ENCODE measurements around the gene CIAO1.
"Not testable (repeated sequence)": the region's sequence is repeated elsewhere in the genome, so short reads cannot be mapped to it uniquely, and the experiment has no call there.

Gene CIAO1

DNA sequence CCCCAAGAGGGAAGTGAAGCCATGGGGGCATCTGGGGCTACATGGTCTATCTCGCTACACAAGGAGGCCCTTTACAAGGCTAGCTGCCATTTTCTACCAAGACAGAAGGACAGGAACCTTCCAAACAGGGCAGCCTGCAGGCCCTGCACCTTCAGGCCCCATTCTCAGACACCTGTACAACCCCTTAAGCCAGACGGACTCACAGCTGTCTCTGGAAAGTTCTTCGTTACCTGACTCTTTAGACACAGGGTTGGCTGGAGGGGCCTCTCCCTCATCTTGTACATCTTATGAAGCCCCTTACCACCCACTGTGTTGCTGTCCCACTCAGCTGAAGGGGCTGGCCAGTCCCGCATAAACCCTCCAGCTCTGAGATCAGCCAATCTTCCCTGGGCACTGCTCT is 17.4 kb upstream of the CIAO1 start:
- DNase-seq = no peak
- no peak overlapping the region for H3K4me3 ChIP-seq (ENCODE audit: insufficient read depth, low read depth, low read length, poor library complexity, severe bottlenecking)
- no peaks in the 10 kb centered on the region for H3K4me1 ChIP-seq (ENCODE audit: control insufficient read depth, insufficient read depth, low read length, poor library complexity, severe bottlenecking)
- no peaks in the 10 kb centered on the region for H3K9me3 ChIP-seq (ENCODE audit: control insufficient read depth, low read length)
- H3K36me3 ChIP-seq (ENCODE audit: control insufficient read depth, insufficient read depth, low read length) = peaks cover 28% of the 10 kb centered on the region
- H3K27ac ChIP-seq (ENCODE audit: insufficient read depth, low read length, poor library complexity, severe bottlenecking) = no peak overlapping the region
- no peaks in the 10 kb centered on the region for H3K27me3 ChIP-seq (replicated peaks; ENCODE audit: control insufficient read depth, insufficient read depth, low read length, poor library complexity, severe bottlenecking)

DNA sequence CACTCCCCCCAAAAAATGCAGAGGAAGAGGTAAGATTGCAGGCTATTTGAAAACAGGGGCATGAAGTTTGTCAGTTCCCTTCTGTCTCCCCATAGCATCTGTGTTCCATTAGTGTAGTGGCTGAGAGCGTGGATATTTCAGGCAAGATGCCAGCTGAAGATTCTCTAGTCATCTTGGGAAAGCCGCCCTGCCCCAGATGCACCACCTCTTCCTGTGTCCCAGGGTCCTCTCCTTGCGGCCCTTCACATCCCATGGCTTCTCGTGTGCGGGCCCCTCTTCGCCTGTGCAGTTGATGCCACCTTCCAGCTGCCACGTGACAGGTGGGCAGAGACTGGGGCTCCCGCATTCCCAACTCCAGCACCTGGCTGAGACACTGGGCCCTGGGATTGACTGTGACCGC is 16.4 kb upstream of the CIAO1 start:
- DNase-seq = no peak
- no peaks in the 10 kb centered on the region for H3K9me3 ChIP-seq (ENCODE audit: control insufficient read depth, low read length)
- no peaks in the 10 kb centered on the region for H3K4me1 ChIP-seq (ENCODE audit: control insufficient read depth, insufficient read depth, low read length, poor library complexity, severe bottlenecking)
- H3K27me3 ChIP-seq (replicated peaks; ENCODE audit: control insufficient read depth, insufficient read depth, low read length, poor library complexity, severe bottlenecking) = no peaks in the 10 kb centered on the region
- H3K27ac ChIP-seq (ENCODE audit: insufficient read depth, low read length, poor library complexity, severe bottlenecking) = no peak overlapping the region
- peaks cover 38% of the 10 kb centered on the region for H3K36me3 ChIP-seq (ENCODE audit: control insufficient read depth, insufficient read depth, low read length)
- no peak overlapping the region for H3K4me3 ChIP-seq (ENCODE audit: insufficient read depth, low read depth, low read length, poor library complexity, severe bottlenecking)

DNA sequence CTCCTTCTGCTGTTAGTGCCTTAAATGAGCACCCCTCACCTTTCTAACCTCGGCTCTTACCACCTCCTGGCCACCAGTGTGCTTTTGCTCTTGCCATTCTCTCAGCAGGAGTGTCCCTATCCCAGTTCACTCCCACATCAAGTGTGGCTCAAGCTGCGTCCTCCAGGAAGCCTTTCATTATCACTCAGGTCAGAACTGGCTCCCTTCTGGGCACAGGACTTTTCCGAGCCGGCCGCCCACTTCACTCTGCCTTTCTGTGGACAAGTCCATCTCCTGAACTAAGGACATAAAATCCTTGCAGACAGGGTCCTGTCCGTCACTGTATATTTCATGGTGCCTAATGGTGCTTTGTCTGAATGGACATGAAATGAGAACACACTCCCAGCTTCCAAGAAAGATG is 15.8 kb upstream of the CIAO1 start:
- Histone ChIP-seq H3K36me3 (ENCODE audit: control insufficient read depth, insufficient read depth, low read length) (peaks cover 43% of the 10 kb centered on the region), H3K27ac (ENCODE audit: insufficient read depth, low read length, poor library complexity, severe bottlenecking) (no peak overlapping the region), H3K4me1 (ENCODE audit: control insufficient read depth, insufficient read depth, low read length, poor library complexity, severe bottlenecking) (no peaks in the 10 kb centered on the region), H3K9me3 (ENCODE audit: control insufficient read depth, low read length) (no peaks in the 10 kb centered on the region), H3K4me3 (ENCODE audit: insufficient read depth, low read depth, low read length, poor library complexity, severe bottlenecking) (no peak overlapping the region), H3K27me3 (replicated peaks; ENCODE audit: control insufficient read depth, insufficient read depth, low read length, poor library complexity, severe bottlenecking) (no peaks in the 10 kb centered on the region)
- DNase-seq = no peak

DNA sequence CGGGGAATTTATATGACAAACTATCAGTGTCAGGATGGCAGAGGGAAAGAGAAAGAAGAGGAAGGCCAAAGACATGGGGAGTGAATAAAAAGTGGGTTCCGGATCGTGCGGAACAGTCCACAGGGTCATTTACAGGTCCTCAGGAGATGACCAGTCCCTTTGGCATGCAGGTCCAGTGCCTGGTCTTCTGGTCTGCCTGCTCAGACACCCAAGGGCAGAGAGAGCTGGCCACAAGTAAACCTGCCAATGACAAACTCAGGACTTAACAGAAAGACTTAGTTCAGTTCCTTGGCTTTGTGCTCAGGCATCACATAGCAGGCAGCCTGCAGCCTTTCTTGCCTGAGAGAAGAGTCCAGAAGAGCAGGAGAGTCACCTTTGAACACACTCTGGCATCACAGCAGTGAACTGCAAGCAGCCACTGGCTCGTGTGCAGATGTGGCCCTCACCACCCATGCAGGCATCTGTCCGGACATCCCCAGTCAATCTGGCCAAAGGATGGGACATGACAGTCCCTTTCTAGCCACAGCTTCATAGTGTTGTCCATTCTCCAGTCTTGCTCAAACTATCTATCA is 14.2 kb upstream of the CIAO1 start:
- Histone ChIP-seq H3K27me3 (replicated peaks; ENCODE audit: control insufficient read depth, insufficient read depth, low read length, poor library complexity, severe bottlenecking) (no peaks in the 10 kb centered on the region), H3K4me1 (ENCODE audit: control insufficient read depth, insufficient read depth, low read length, poor library complexity, severe bottlenecking) (peaks cover 2% of the 10 kb centered on the region), H3K27ac (ENCODE audit: insufficient read depth, low read length, poor library complexity, severe bottlenecking) (no peak overlapping the region), H3K36me3 (ENCODE audit: control insufficient read depth, insufficient read depth, low read length) (peaks cover 51% of the 10 kb centered on the region), H3K4me3 (ENCODE audit: insufficient read depth, low read depth, low read length, poor library complexity, severe bottlenecking) (no peak overlapping the region), H3K9me3 (ENCODE audit: control insufficient read depth, low read length) (no peaks in the 10 kb centered on the region)
- DNase-seq = no peak

DNA sequence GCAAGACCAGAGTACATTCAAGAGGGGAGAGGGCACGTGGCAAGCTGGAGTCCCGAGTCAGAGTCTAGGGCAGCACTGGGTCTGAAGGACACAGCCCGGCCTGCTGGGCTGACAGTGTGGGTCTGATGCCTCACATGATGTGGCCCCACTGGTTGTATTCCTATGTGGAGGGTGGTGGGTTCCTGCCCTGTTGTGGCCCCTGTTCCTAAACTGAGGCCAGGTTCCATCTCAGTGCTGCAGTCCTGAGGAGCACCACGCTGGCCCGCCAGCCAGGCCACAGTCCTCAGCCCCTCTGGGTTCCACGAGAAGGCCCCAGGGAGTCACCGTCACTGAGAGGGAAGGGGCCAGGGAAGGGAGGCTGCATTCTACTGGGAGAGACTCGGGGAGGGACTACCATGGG is 13.5 kb upstream of the CIAO1 start:
- Histone ChIP-seq H3K27ac (ENCODE audit: insufficient read depth, low read length, poor library complexity, severe bottlenecking) (no peak overlapping the region), H3K36me3 (ENCODE audit: control insufficient read depth, insufficient read depth, low read length) (peaks cover 51% of the 10 kb centered on the region), H3K4me1 (ENCODE audit: control insufficient read depth, insufficient read depth, low read length, poor library complexity, severe bottlenecking) (peaks cover 4% of the 10 kb centered on the region), H3K9me3 (ENCODE audit: control insufficient read depth, low read length) (no peaks in the 10 kb centered on the region), H3K4me3 (ENCODE audit: insufficient read depth, low read depth, low read length, poor library complexity, severe bottlenecking) (no peak overlapping the region), H3K27me3 (replicated peaks; ENCODE audit: control insufficient read depth, insufficient read depth, low read length, poor library complexity, severe bottlenecking) (no peaks in the 10 kb centered on the region)
- DNase-seq = no peak

DNA sequence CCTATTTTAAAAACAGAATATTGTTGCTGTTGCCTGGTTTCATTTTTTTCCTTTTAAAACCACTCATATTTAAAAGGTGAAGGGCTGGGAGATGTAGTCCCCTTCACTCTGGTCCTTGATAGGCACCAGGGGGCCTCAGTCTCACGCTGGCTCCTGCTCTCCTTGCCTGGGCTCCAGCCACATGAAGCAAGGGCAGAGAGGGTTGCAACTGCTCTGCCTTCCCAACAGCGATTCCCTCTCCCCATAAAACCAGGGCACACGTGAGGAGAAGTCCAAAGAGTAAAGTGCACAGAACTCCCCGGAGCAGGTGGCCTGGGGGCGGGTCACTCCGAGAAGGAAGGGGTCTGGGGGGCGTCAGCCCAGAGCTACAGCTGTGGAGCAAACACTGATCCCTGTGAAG is 13.0 kb upstream of the CIAO1 start:
- no peak for DNase-seq
- Histone ChIP-seq H3K4me1 (ENCODE audit: control insufficient read depth, insufficient read depth, low read length, poor library complexity, severe bottlenecking) (peaks cover 4% of the 10 kb centered on the region), H3K27ac (ENCODE audit: insufficient read depth, low read length, poor library complexity, severe bottlenecking) (no peak overlapping the region), H3K27me3 (replicated peaks; ENCODE audit: control insufficient read depth, insufficient read depth, low read length, poor library complexity, severe bottlenecking) (no peaks in the 10 kb centered on the region), H3K9me3 (ENCODE audit: control insufficient read depth, low read length) (no peaks in the 10 kb centered on the region), H3K36me3 (ENCODE audit: control insufficient read depth, insufficient read depth, low read length) (peaks cover 52% of the 10 kb centered on the region), H3K4me3 (ENCODE audit: insufficient read depth, low read depth, low read length, poor library complexity, severe bottlenecking) (no peak overlapping the region)

DNA sequence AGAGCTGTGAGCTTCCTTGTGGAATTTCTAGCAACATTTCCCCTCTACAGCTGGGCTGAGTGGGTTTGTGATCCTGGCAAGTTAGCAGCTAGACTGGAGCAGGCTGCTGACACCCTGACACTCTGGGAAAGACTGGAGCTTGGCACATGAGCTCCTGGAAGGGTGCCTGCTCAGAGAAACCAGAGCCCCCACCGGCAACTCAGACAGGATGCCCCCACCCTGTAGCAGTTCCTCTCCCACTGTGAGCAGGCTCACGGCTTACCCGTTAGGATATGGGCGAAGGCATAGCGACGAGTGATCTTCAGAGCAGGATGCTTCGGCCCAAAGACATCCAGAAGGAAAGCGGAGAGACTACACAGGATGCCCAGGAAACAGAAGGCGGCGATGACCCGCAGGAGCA is 11.5 kb upstream of the CIAO1 start:
- Histone ChIP-seq H3K9me3 (ENCODE audit: control insufficient read depth, low read length) (no peaks in the 10 kb centered on the region), H3K36me3 (ENCODE audit: control insufficient read depth, insufficient read depth, low read length) (peaks cover 56% of the 10 kb centered on the region), H3K27me3 (replicated peaks; ENCODE audit: control insufficient read depth, insufficient read depth, low read length, poor library complexity, severe bottlenecking) (no peaks in the 10 kb centered on the region), H3K4me3 (ENCODE audit: insufficient read depth, low read depth, low read length, poor library complexity, severe bottlenecking) (no peak overlapping the region), H3K4me1 (ENCODE audit: control insufficient read depth, insufficient read depth, low read length, poor library complexity, severe bottlenecking) (peaks cover 4% of the 10 kb centered on the region), H3K27ac (ENCODE audit: insufficient read depth, low read length, poor library complexity, severe bottlenecking) (no peak overlapping the region)
- DNase-seq = no peak

DNA sequence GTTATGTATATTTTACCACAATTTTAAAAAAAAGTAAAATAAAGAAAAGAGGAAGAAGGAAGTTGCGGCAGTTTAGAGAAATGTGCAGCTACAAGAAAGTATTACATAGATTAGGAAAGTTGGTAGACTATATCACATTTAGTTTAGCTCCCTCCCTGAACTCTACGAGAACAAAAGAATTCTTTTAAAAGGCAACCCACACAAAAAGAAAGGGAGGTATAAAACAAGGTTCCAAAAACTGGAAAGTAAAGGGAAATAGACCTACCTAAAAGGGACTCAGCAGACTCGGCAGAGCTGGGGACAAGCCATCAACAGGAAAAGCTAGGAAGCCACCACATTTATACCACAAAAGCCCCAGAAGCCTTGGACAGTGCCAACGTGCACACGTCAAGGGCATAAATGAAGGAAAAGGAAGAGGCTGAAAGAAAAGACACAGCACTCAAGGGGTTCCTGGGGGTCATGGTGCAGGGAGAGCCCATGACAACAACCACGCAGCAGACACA is 9.4 kb upstream of the CIAO1 start:
- Histone ChIP-seq H3K27me3 (replicated peaks; ENCODE audit: control insufficient read depth, insufficient read depth, low read length, poor library complexity, severe bottlenecking) (no peaks in the 10 kb centered on the region), H3K36me3 (ENCODE audit: control insufficient read depth, insufficient read depth, low read length) (peaks cover 52% of the 10 kb centered on the region), H3K4me3 (ENCODE audit: insufficient read depth, low read depth, low read length, poor library complexity, severe bottlenecking) (no peak overlapping the region), H3K9me3 (ENCODE audit: control insufficient read depth, low read length) (no peaks in the 10 kb centered on the region), H3K4me1 (ENCODE audit: control insufficient read depth, insufficient read depth, low read length, poor library complexity, severe bottlenecking) (peaks cover 4% of the 10 kb centered on the region), H3K27ac (ENCODE audit: insufficient read depth, low read length, poor library complexity, severe bottlenecking) (no peak overlapping the region)
- no peak for DNase-seq

DNA sequence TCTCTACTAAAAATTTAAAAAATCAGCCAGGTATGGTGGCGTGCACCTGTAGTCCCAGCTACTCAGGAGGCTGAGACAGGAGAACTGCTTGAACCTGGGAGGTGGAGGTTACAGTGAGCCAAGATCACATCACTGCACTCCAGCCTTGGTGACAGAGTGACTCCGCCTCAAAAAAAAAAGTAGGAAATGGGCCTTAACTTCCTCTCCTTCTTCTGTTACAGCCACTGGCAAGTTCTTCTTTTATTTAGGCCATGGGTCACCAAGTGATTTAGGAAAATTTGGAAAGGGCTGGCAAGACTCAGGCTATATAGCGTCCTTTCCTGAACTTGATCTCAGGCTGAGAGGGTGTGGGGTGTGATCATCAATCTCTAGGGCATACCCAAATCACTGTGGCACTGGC is 8.3 kb upstream of the CIAO1 start:
- peaks cover 42% of the 10 kb centered on the region for H3K36me3 ChIP-seq (ENCODE audit: control insufficient read depth, insufficient read depth, low read length)
- H3K27me3 ChIP-seq (replicated peaks; ENCODE audit: control insufficient read depth, insufficient read depth, low read length, poor library complexity, severe bottlenecking); H3K27ac ChIP-seq (ENCODE audit: insufficient read depth, low read length, poor library complexity, severe bottlenecking); H3K4me3 ChIP-seq (ENCODE audit: insufficient read depth, low read depth, low read length, poor library complexity, severe bottlenecking); H3K9me3 ChIP-seq (ENCODE audit: control insufficient read depth, low read length); H3K4me1 ChIP-seq (ENCODE audit: control insufficient read depth, insufficient read depth, low read length, poor library complexity, severe bottlenecking); DNase-seq: not testable (repeated sequence)

DNA sequence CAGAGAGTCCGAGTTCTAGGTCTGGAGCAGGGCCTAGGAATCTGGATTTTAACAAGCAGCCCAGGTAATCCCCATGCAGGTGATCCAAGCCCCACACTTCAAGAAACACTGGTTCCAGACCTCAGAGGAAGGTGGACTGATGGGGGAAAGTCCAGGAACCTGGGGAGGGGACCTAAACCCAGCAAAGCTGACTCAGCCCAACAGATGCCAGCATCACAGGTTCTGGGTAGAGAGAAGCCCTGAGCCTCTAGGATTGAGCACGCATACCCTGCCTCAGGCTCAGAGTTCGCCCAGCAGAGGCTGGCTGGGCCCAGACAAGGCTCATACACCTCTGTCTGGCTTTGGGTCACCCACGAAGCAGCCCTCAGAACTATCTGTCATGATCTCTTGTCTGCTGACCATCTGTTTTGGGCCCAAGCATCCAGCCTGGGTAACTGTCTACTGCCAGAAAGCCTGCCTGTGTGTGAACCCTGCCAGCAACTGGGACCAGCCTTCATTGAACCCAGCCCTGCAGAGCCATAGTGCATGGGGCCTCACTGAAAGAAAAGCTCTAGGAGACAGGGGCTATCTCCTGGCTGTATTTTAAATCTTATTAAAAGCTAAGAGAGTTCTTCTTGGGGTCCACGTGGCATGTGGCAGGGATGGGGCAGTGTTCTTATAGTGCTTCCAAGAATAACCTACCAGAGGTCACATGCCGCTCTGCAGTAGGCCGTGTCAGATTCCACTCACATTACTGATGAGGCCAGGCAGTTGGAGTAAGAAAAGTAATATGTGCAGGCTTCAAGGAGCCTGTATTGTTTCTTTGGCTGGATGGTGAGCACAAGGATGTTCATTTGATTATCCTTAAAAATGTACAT is 7.6 kb upstream of the CIAO1 start:
- Histone ChIP-seq H3K36me3 (ENCODE audit: control insufficient read depth, insufficient read depth, low read length) (peaks cover 35% of the 10 kb centered on the region), H3K27ac (ENCODE audit: insufficient read depth, low read length, poor library complexity, severe bottlenecking) (no peak overlapping the region), H3K4me1 (ENCODE audit: control insufficient read depth, insufficient read depth, low read length, poor library complexity, severe bottlenecking) (peaks cover 4% of the 10 kb centered on the region), H3K9me3 (ENCODE audit: control insufficient read depth, low read length) (no peaks in the 10 kb centered on the region), H3K4me3 (ENCODE audit: insufficient read depth, low read depth, low read length, poor library complexity, severe bottlenecking) (no peak overlapping the region), H3K27me3 (replicated peaks; ENCODE audit: control insufficient read depth, insufficient read depth, low read length, poor library complexity, severe bottlenecking) (no peaks in the 10 kb centered on the region)
- no peak for DNase-seq

Data from effector memory CD4-positive, alpha-beta T cell (primary cell).